NCI-H82 treated with DMSO at 0.1 percent for 48 hours (cell line): ENCODE data around the gene AP3S2.
"Not testable (repeated sequence)": the region's sequence is repeated elsewhere in the genome, so short reads cannot be mapped to it uniquely, and the experiment has no call there.

ENCODE experiments used
- DNase-seq: peaks from one replicate; lab custom pipeline; 2025; ENCODE audit not compliant: unreplicated experiment; lab: John Stamatoyannopoulos, UW

Gene AP3S2

DNA sequence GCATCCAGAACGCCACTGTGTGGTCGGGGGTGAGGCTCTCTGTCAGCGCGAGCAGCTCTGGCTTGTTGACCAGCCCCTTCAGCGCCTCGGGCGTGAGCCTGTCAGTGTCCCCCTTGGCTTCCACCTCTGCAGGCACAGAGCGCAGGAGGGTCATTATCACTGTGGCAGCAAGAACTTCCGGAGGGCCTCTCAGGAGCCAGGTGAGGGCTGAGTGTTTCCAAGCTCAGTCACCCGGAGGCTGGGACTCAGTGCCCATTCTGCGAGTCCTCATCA lies 10.0 kb upstream of the AP3S2 start:
- no peak for DNase-seq

GRCh38 chr15:89903015-89903857 lies 9.4 kb upstream of the AP3S2 start:
- DNase-seq, result no peak

DNA sequence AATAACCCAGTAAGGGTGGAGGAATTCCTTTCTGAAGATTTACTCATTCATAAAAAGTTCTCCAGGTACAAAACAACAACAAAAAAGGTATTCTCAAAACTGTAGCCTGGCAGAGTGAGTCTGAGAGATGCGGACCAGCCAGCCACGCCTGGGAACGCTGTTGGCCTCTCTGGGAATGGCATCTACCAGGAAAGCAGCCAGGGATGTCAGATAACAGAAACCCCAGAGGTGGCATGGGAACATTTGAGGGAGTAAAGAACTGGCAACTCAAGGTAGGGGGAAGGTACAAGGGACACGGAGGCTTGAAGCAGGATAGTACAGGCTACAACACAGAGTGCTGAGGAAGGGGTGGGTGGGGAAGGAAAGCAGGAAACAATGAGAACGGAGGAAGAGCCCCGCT lies 7.1 kb upstream of the AP3S2 start:
- no peak for DNase-seq

- no peak for DNase-seq
These were observed 6.3 kb upstream of the AP3S2 start for GRCh38 chr15:89899951-89900567.

- DNase-seq, result no peak
These were observed 5.6 kb upstream of the AP3S2 start for GRCh38 chr15:89899295-89899945.

- no peak for DNase-seq
These were observed 5.0 kb upstream of the AP3S2 start for GRCh38 chr15:89898614-89899294.

GRCh38 chr15:89898146-89898545 lies 4.4 kb upstream of the AP3S2 start:
- DNase-seq, result no peak

GRCh38 chr15:89893027-89893426 lies 767 bp downstream of the AP3S2 start:
- DNase-seq, result no peak

DNA sequence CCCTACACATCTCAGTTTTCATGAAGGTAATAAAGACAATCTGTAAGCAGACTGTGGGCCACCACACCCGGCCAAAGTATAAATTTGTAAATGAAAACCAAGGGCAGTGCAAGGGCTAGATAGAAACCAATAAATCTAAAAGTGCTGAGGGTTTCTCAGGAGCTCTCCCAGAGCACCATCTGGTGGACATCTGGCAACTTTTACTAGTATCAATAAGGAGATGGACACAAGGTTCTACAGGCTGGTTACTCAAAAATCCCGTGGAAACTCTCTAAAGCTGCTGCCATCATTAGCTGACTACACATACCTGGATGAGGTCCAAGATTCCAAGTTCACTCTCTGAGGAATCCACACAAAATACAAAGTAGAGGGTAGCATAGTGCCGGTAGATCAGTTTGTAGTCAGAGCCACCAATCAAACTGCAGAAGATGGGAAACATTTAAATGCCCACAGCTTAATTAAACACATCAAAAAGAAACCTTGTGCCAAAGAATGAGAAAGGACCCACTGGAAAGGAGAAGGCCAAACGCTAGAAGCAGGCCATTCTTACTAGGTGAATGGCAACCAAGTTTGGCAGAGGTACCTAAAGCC lies 5.5 kb downstream of the AP3S2 start:
- peak; percentile 44 for DNase-seq

GRCh38 chr15:89885611-89886010 lies 8.2 kb downstream of the AP3S2 start:
- no peak for DNase-seq

DNA sequence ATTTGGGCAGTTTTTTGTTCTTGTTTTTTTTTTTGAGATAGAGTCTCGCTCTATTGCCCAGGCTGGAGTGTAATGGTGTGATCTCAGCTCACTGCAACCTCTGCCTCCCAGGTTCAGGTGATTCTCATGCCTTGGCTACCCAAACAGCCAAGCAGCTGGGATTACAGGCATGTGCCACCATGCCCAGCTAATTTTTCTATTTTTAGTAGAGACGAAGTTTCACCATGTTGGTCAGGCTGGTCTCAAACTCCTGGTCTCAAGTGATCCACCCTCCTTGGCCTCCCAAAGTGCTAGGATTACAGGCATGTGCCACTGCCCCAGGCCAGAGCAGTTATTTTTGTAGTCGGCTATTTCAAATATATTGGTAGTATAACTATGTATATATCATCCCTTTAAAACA lies 8.6 kb downstream of the AP3S2 start:
- not testable (repeated sequence) for DNase-seq

DNA sequence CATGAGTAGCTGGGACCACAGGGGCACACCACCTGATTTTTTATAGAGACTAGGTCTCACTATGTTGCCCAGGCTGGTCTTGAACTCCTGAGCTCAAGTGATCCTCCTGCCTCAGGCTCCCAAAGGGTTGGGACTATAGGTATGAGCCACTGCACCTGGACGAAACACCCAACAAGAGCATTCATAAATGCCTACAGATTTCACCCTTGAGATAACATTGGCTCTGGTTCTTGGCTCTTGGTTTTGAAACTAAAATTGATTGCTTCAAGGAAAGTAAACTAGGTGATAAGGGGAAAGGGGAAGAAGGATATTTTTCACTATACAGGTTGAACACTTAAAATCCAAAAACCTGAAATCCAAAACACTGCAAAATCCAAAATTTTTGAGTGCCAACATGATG lies 10.3 kb downstream of the AP3S2 start:
- DNase-seq, result no peak

- DNase-seq, result no peak
These were observed 13.1 kb downstream of the AP3S2 start for GRCh38 chr15:89880727-89881126.

- no peak for DNase-seq
These were observed 15.5 kb downstream of the AP3S2 start for GRCh38 chr15:89878323-89878722.

DNA sequence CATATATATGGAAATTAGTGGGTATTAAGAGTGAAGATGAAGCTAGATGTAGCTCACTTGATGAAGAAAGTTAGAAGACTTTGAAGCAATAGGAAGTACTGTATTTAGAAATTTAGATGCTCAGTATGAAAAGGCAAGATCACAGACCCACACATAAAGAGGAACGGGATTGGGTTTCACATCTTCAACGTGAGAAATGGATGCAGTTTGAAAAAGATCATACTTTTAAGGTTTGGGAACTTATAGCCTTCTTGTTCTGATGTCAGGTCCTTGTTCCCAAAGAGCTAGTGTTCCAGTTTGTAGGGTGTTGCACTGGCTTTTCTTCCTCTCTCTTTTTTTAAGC lies 16.7 kb downstream of the AP3S2 start:
- DNase-seq, result no peak

DNA sequence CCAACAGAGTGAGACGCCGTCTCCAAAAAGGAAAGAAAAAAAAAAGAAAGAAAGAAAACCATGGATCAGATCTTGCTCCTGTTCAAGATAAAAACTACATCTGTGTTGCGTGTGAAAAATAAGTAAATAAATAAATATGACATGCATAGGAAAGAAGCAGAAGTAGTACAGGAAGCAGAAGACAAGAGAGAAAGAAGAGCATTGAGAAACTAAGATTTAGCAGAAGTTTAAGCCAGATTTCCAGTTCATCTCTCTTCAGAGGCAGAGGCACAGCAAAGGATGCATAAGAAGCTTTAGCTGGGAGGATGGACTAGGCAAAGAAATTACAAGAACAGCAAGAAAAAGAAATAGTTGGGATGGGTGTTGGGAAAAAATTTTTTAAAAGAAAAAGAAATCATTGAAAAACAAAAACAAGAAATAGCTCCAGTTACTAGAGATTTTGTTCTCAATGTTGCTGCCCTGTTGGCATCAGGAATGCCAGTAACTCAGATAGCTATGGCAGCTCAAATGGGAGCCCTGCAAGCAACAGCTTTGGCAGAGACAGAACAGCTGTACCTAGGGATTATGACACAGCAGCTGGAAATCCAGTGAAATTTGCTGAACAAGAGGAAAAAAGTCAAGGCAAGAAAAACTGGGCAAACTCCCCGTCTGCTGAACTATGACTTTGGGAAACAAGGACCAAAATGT lies 17.3 kb downstream of the AP3S2 start:
- DNase-seq, result no peak

- no peak for DNase-seq
These were observed 18.1 kb downstream of the AP3S2 start for GRCh38 chr15:89875741-89876140.

DNA sequence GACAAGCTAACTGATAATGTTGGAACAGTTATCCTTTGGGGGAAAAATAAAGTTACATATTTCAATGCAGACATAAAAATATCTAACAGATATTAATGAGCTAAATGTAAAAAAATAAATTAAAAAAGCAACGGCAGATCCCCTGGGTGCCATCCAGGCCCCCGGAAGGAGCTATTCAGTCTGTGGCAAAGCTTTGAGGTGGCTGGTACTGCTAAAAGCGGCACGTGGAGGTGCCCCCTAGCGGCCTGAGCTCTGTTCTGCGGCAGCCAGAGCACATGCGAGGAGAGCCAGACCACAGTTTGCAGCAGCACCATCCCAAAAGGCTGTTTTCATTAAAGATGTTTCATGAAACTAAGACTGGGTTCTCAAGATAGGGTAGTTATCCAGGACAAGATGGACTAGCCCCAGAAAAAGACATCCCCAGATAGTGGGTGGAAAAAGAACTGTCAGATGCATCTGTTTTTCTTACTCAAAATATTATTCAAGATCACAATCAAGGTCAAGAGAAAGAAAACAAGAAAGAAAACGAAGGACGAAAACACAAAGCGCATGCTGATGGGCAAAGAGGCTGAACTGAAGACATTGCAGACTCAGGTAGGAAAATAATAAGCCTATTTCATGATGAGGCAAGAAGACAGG lies 18.7 kb downstream of the AP3S2 start:
- DNase-seq, result peak; percentile 53

- no peak for DNase-seq
These were observed 23.0 kb downstream of the AP3S2 start for GRCh38 chr15:89870688-89871288.

GRCh38 chr15:89870006-89870405 lies 23.8 kb downstream of the AP3S2 start:
- no peak for DNase-seq
